ENCODE results near the gene PLSCR1. TPM values are rescaled to one million over a fixed set of nuclear protein-coding genes. Genes with fewer than 3 reads are reported as not detected.
A peak's percentile ranks its signal among the peaks of the same experiment; 100 is the strongest.

Gene PLSCR1
- total and polyA plus RNA-seq, 7 experiments from 2014 or later: 14.6 to 174 (median 17.7) TPM

DNA sequence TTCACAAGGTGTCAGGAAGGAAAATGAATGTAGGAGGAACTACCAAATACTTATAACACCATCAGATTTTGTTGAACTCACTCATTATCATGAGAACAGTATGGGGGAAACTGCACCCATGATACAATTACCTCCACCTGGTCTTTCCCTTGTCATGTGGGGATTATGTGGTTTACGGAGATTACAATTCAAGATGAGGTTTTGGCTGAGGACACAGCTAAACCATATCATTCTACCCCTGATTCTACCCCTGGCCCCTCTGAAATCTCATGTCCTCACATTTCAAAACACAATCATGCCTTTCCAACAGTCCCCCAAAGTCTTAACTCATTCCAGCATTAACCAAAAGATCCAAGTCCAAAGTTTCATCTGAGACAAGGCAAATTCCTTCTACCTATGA, 17.1 kb upstream of the PLSCR1 start:
- intact Hi-C loops (cut with micrococcal nuclease): no loop called here
- Histone ChIP-seq H3K27ac (ENCODE audit: low read depth, low read length) (no peak overlapping the region), H3K4me1 (ENCODE audit: control insufficient read depth in 2 of 2, insufficient read depth in 2 of 2, low read length in 2 of 2) (no peaks in the 10 kb centered on the region), H3K4me3 (ENCODE audit: low read length) (no peak overlapping the region), H3K27me3 (ENCODE audit: control insufficient read depth in 2 of 2, insufficient read depth in 2 of 2, low read length in 2 of 2) (no peaks in the 10 kb centered on the region), H3K36me3 (ENCODE audit: control insufficient read depth in 2 of 3, insufficient read depth in 3 of 3, low read length in 3 of 3) (no peaks in the 10 kb centered on the region), H3K9me3 (ENCODE audit: control insufficient read depth in 2 of 3, low read length in 3 of 3) (no peaks in the 10 kb centered on the region)
- Mint-ChIP-seq H3K27me3 (peaks cover 0 to 17% (median 0%) of the 10 kb centered on the region in 5 donors), H3K9me3 (peaks cover 0 to 6% (median 2%) of the 10 kb centered on the region in 11 donors), H3K36me3 (peaks cover 0 to 8% (median 0%) of the 10 kb centered on the region in 5 donors), H3K27ac (no peak overlapping the region), H3K4me1 (no peaks in the 10 kb centered on the region), H3K4me3 (no peak overlapping the region)
- no peak for ATAC-seq
- ChIA-PET CTCF (no interaction called here), POLR2A (no interaction called here)
- DNase-seq: no peak

DNA sequence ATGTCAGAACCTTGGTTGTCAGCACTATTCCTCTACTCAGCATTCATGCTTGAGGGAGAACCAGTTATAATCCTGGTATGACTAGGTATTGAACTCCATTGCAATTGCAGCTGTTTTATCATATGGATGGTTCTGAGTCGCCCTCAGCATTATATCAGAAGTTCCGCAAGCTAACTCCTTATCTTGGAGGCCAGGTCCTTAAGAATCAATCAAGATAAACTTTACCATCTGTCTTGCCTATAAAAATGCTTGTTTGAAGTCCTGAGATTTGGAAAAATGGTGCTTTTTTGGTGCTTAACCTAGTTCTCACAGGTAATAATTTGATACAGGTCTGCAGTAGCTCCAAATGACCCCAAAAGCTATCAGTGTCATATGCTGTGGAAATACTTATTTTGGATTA, 16.3 kb upstream of the PLSCR1 start:
- Histone ChIP-seq H3K36me3 (ENCODE audit: control insufficient read depth in 2 of 3, insufficient read depth in 3 of 3, low read length in 3 of 3) (no peaks in the 10 kb centered on the region), H3K27me3 (ENCODE audit: control insufficient read depth in 2 of 2, insufficient read depth in 2 of 2, low read length in 2 of 2) (no peaks in the 10 kb centered on the region), H3K4me1 (ENCODE audit: control insufficient read depth in 2 of 2, insufficient read depth in 2 of 2, low read length in 2 of 2) (no peaks in the 10 kb centered on the region), H3K4me3 (ENCODE audit: low read length) (no peak overlapping the region), H3K9me3 (ENCODE audit: control insufficient read depth in 2 of 3, low read length in 3 of 3) (no peaks in the 10 kb centered on the region), H3K27ac (ENCODE audit: low read depth, low read length) (no peak overlapping the region)
- POLR2A ChIA-PET: no interaction called here
- Mint-ChIP-seq H3K9me3 (peaks cover 0 to 6% (median 2%) of the 10 kb centered on the region in 11 donors), H3K27ac (no peak overlapping the region), H3K27me3 (peaks cover 0 to 17% (median 0%) of the 10 kb centered on the region in 5 donors), H3K36me3 (peaks cover 0 to 9% (median 0%) of the 10 kb centered on the region in 5 donors), H3K4me1 (no peaks in the 10 kb centered on the region), H3K4me3 (no peak overlapping the region)
- CTCF ChIA-PET: no interaction called here
- intact Hi-C loops (cut with micrococcal nuclease): no loop called here
- ATAC-seq: no peak
- DNase-seq: no peak

DNA sequence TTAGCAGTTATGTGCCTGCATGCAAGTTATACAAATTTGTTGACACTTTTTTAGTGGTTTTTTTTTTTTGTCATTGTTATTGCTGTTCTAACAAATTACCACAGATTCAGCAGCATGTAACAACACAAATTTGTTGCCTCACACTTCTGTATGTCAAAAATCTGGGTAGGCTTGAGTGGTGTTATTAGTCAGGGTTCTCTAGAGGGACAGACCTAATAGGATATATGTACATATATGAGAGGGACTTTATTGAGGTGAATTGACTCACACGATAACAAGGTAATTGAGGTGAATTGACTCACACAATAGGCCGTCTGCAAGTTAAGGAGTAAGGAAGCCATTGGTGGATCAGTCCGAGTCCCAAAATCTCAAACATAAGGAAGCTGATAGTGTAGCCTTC, 15.0 kb upstream of the PLSCR1 start:
- H3K4me1 Mint-ChIP-seq: peaks cover 0 to 1% (median 0%) of the 10 kb centered on the region in 7 donors
- no peak overlapping the region for H3K27ac Mint-ChIP-seq
- Histone ChIP-seq H3K27ac (ENCODE audit: low read depth, low read length) (no peak overlapping the region), H3K27me3 (ENCODE audit: control insufficient read depth in 2 of 2, insufficient read depth in 2 of 2, low read length in 2 of 2) (no peaks in the 10 kb centered on the region), H3K4me1 (ENCODE audit: control insufficient read depth in 2 of 2, insufficient read depth in 2 of 2, low read length in 2 of 2) (no peaks in the 10 kb centered on the region), H3K9me3 (ENCODE audit: control insufficient read depth in 2 of 3, low read length in 3 of 3) (no peaks in the 10 kb centered on the region), H3K4me3 (ENCODE audit: low read length) (no peak overlapping the region), H3K36me3 (ENCODE audit: control insufficient read depth in 2 of 3, insufficient read depth in 3 of 3, low read length in 3 of 3) (no peaks in the 10 kb centered on the region)
- peaks cover 0 to 9% (median 0%) of the 10 kb centered on the region in 5 donors for H3K36me3 Mint-ChIP-seq
- ChIA-PET CTCF (no interaction called here), POLR2A (no interaction called here)
- ATAC-seq: no peak
- no peak overlapping the region for H3K4me3 Mint-ChIP-seq
- no peak for DNase-seq
- peaks cover 0 to 6% (median 2%) of the 10 kb centered on the region in 11 donors for H3K9me3 Mint-ChIP-seq
- intact Hi-C loops (cut with micrococcal nuclease): no loop called here
- H3K27me3 Mint-ChIP-seq: peaks cover 0 to 17% (median 0%) of the 10 kb centered on the region in 5 donors

DNA sequence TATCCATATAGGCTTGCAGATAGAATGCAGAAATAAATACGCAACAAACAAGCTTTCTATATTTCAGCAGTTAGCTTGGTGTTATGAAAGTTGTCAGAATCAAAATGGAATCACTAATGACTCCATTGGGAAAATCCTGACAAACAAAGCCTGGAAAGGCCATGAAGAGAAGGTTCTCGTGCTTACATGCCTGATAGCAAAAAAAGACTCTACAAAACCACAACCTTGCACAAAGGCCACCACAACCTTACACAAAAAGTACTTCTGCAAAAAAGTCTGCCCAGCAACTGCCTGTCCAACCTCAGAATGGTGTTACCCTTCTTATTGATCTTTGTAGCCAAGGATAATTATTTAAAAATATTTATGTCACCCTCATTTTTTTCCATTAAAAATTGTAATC, 14.4 kb upstream of the PLSCR1 start:
- H3K27ac ChIP-seq (ENCODE audit: low read depth, low read length): no peak overlapping the region
- Mint-ChIP-seq H3K4me3 (no peak overlapping the region), H3K4me1 (peaks cover 0 to 8% (median 0%) of the 10 kb centered on the region in 7 donors), H3K9me3 (peaks cover 0 to 6% (median 2%) of the 10 kb centered on the region in 11 donors), H3K27ac (no peak overlapping the region), H3K36me3 (peaks cover 0 to 15% (median 0%) of the 10 kb centered on the region in 5 donors), H3K27me3 (peaks cover 0 to 17% (median 0%) of the 10 kb centered on the region in 5 donors)
- CTCF ChIA-PET: no interaction called here
- DNase-seq: no peak
- POLR2A ChIA-PET: no interaction called here
- H3K36me3 ChIP-seq (ENCODE audit: control insufficient read depth in 2 of 3, insufficient read depth in 3 of 3, low read length in 3 of 3): no peaks in the 10 kb centered on the region
- no peaks in the 10 kb centered on the region for H3K9me3 ChIP-seq (ENCODE audit: control insufficient read depth in 2 of 3, low read length in 3 of 3)
- no peak for ATAC-seq
- intact Hi-C loops (cut with micrococcal nuclease): no loop called here
- no peaks in the 10 kb centered on the region for H3K4me1 ChIP-seq (ENCODE audit: control insufficient read depth in 2 of 2, insufficient read depth in 2 of 2, low read length in 2 of 2)
- H3K27me3 ChIP-seq (ENCODE audit: control insufficient read depth in 2 of 2, insufficient read depth in 2 of 2, low read length in 2 of 2): no peaks in the 10 kb centered on the region
- no peak overlapping the region for H3K4me3 ChIP-seq (ENCODE audit: low read length)

DNA sequence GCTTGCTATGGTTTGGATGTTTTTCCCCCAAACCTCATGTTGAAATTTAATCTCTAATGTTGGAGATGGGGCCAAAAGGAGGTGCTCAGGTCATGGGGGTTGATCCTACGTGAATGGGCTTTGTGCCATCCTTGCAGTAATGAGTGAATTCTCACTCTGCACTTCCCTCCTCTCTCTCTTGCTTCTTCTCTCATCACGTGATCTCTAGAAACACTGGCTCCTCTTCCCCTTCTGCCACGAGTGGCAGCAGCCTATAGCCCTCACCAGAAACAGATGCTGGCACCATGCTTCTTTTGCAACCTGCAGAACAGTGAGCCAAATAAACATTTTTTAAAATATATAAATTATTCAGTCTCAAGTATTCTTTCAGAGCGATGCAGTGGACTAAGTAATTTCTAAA, 13.3 kb upstream of the PLSCR1 start:
- Histone ChIP-seq H3K9me3 (ENCODE audit: control insufficient read depth in 2 of 3, low read length in 3 of 3) (no peaks in the 10 kb centered on the region), H3K27ac (ENCODE audit: low read depth, low read length) (no peak overlapping the region), H3K4me1 (ENCODE audit: control insufficient read depth in 2 of 2, insufficient read depth in 2 of 2, low read length in 2 of 2) (no peaks in the 10 kb centered on the region), H3K4me3 (ENCODE audit: low read length) (no peak overlapping the region), H3K36me3 (ENCODE audit: control insufficient read depth in 2 of 3, insufficient read depth in 3 of 3, low read length in 3 of 3) (no peaks in the 10 kb centered on the region), H3K27me3 (ENCODE audit: control insufficient read depth in 2 of 2, insufficient read depth in 2 of 2, low read length in 2 of 2) (no peaks in the 10 kb centered on the region)
- ATAC-seq (no peak), DNase-seq (no peak)
- ChIA-PET CTCF (no interaction called here), POLR2A (no interaction called here)
- Mint-ChIP-seq H3K9me3 (peaks cover 0 to 3% (median 0%) of the 10 kb centered on the region in 11 donors), H3K4me3 (no peak overlapping the region), H3K27ac (no peak overlapping the region), H3K27me3 (peaks cover 0 to 13% (median 0%) of the 10 kb centered on the region in 5 donors), H3K36me3 (peaks cover 0 to 14% (median 0%) of the 10 kb centered on the region in 5 donors), H3K4me1 (peaks cover 0 to 18% (median 0%) of the 10 kb centered on the region in 7 donors)
- intact Hi-C loops (cut with micrococcal nuclease): no loop called here

DNA sequence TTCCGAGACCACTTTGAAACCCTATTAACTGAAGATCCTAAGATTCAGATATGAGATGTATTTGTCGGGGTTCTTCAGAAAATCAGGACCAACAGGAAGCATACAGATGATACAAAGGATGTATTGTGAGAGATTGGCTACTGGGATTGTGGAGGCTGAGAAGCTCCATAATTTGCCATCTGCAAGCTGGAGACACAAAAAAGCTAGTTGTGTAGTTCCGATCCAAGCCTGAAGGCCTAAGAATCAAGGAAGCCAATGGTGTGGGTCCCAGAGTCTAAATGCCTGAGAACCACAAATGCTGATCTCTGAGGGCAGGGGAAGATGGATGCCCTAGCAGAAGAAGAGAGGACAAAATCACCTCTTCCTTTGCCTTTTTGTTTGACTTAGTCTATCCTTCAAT, 10.9 kb upstream of the PLSCR1 start:
- ATAC-seq: no peak
- H3K9me3 ChIP-seq (ENCODE audit: control insufficient read depth in 2 of 3, low read length in 3 of 3): no peaks in the 10 kb centered on the region
- no peak overlapping the region for H3K4me3 Mint-ChIP-seq
- no peak overlapping the region for H3K4me3 ChIP-seq (ENCODE audit: low read length)
- intact Hi-C loops (cut with micrococcal nuclease): no loop called here
- H3K36me3 Mint-ChIP-seq: peaks cover 0 to 14% (median 0%) of the 10 kb centered on the region in 5 donors
- H3K4me1 Mint-ChIP-seq: peaks cover 2 to 37% (median 5%) of the 10 kb centered on the region in 7 donors
- no peak overlapping the region for H3K27ac ChIP-seq (ENCODE audit: low read depth, low read length)
- peaks cover 0 to 5% of the 10 kb centered on the region in 2 donors for H3K4me1 ChIP-seq (ENCODE audit: control insufficient read depth in 2 of 2, insufficient read depth in 2 of 2, low read length in 2 of 2)
- ChIA-PET CTCF (no interaction called here), POLR2A (no interaction called here)
- H3K9me3 Mint-ChIP-seq: no peaks in the 10 kb centered on the region
- H3K27me3 ChIP-seq (ENCODE audit: control insufficient read depth in 2 of 2, insufficient read depth in 2 of 2, low read length in 2 of 2): no peaks in the 10 kb centered on the region
- H3K27ac Mint-ChIP-seq: no peak overlapping the region
- peaks cover 0 to 7% (median 0%) of the 10 kb centered on the region in 5 donors for H3K27me3 Mint-ChIP-seq
- no peaks in the 10 kb centered on the region for H3K36me3 ChIP-seq (ENCODE audit: control insufficient read depth in 2 of 3, insufficient read depth in 3 of 3, low read length in 3 of 3)
- no peak for DNase-seq

- Histone ChIP-seq H3K36me3 (ENCODE audit: control insufficient read depth in 2 of 3, insufficient read depth in 3 of 3, low read length in 3 of 3) (no peaks in the 10 kb centered on the region), H3K9me3 (ENCODE audit: control insufficient read depth in 2 of 3, low read length in 3 of 3) (no peaks in the 10 kb centered on the region), H3K4me3 (ENCODE audit: low read length) (no peak overlapping the region), H3K27me3 (ENCODE audit: control insufficient read depth in 2 of 2, insufficient read depth in 2 of 2, low read length in 2 of 2) (no peaks in the 10 kb centered on the region), H3K4me1 (ENCODE audit: control insufficient read depth in 2 of 2, insufficient read depth in 2 of 2, low read length in 2 of 2) (peaks cover 5% of the 10 kb centered on the region in 2 donors), H3K27ac (ENCODE audit: low read depth, low read length) (no peak overlapping the region)
- POLR2A ChIA-PET: no interaction called here
- Mint-ChIP-seq H3K27me3 (peaks cover 0 to 6% (median 0%) of the 10 kb centered on the region in 5 donors), H3K4me1 (peaks cover 5 to 46% (median 11%) of the 10 kb centered on the region in 7 donors), H3K27ac (peak overlapping the region in 1 of 9 donors; percentile 53), H3K36me3 (peaks cover 0 to 17% (median 0%) of the 10 kb centered on the region in 5 donors), H3K4me3 (peak overlapping the region in 1 of 10 donors; percentile 56), H3K9me3 (no peaks in the 10 kb centered on the region)
- intact Hi-C loops (cut with micrococcal nuclease): no loop called here
- ATAC-seq: peak; percentile 27
- CTCF ChIA-PET: no interaction called here
- no peak for DNase-seq
Observed at GRCh38 chr3:146554151-146554760, 9.8 kb upstream of the PLSCR1 start.

All from naive thymus-derived CD4-positive, alpha-beta T cell (primary cell).